Progenitor cell of endocrine pancreas (in vitro differentiated cells): ENCODE results near the gene DMTF1. TPM values are rescaled to one million over a fixed set of nuclear protein-coding genes. Genes with fewer than 3 reads are reported as not detected.

Experiments
- DNase-seq: peaks from one replicate; pipeline ENCODE4 v3.0.0; 2021; ENCODE audit warnings: low spot score; ENCODE audit not compliant: unreplicated experiment
- H3K27ac Mint-ChIP-seq: 2 replicates; pipeline ENCODE4 v1.8.0; 2021; ENCODE audit warnings: mild to moderate bottlenecking, moderate library complexity, mixed read lengths
- H3K27me3 Mint-ChIP-seq: 2 replicates; pipeline ENCODE4 v1.8.0; 2021; ENCODE audit warnings: mixed read lengths
- H3K36me3 Mint-ChIP-seq: 2 replicates; pipeline ENCODE4 v1.8.0; 2022; ENCODE audit warnings: mixed read lengths; ENCODE audit not compliant: insufficient read depth
- H3K4me1 Mint-ChIP-seq: 2 replicates; pipeline ENCODE4 v1.8.0; 2021; ENCODE audit warnings: low read depth, mixed read lengths
- H3K4me3 Mint-ChIP-seq: 2 replicates; pipeline ENCODE4 v1.8.0; 2021; ENCODE audit warnings: low read depth, mild to moderate bottlenecking, moderate library complexity, mixed read lengths
- H3K9me3 Mint-ChIP-seq: 2 replicates; pipeline ENCODE4 v1.8.0; 2021; ENCODE audit warnings: low read depth, mixed read lengths
- CTCF ChIP-seq: fragments of 200-600 bp; sonication (generic); IDR thresholded peaks from one replicate; pipeline ENCODE4 v1.5.0; 2021; ENCODE audit warnings: antibody characterized with exemption, mild to moderate bottlenecking; ENCODE audit not compliant: unreplicated experiment
- total RNA-seq: library from RNA; stranded (reverse); gene quantifications from 2 replicates; pipeline ENCODE4 v1.2.1, GENCODE V29; 2021

Gene DMTF1
- total RNA-seq, 1 donor from 2014 or later: 180 TPM

GRCh38 chr7:87171282-87171934, 19.2 kb downstream of the DMTF1 start:
- no peak overlapping the region for H3K27ac Mint-ChIP-seq
- DNase-seq: no peak
- no peaks in the 10 kb centered on the region for H3K9me3 Mint-ChIP-seq
- no peak for TF ChIP-seq CTCF
- H3K4me1 Mint-ChIP-seq: no peaks in the 10 kb centered on the region
- no peaks in the 10 kb centered on the region for H3K27me3 Mint-ChIP-seq
- H3K4me3 Mint-ChIP-seq: no peak overlapping the region
- peaks cover 38% of the 10 kb centered on the region for H3K36me3 Mint-ChIP-seq

- H3K4me3 Mint-ChIP-seq: no peak overlapping the region
- no peaks in the 10 kb centered on the region for H3K9me3 Mint-ChIP-seq
- no peaks in the 10 kb centered on the region for H3K4me1 Mint-ChIP-seq
- H3K36me3 Mint-ChIP-seq: peaks cover 36% of the 10 kb centered on the region
- H3K27ac Mint-ChIP-seq: no peak overlapping the region
- TF ChIP-seq CTCF: no peak
- DNase-seq: no peak
- no peaks in the 10 kb centered on the region for H3K27me3 Mint-ChIP-seq
Measured at GRCh38 chr7:87173471-87173870, 21.2 kb downstream of the DMTF1 start.

GRCh38 chr7:87178320-87178719, 26.1 kb downstream of the DMTF1 start:
- TF ChIP-seq CTCF: no peak
- H3K27me3 Mint-ChIP-seq: no peaks in the 10 kb centered on the region
- H3K4me1 Mint-ChIP-seq: no peaks in the 10 kb centered on the region
- no peak overlapping the region for H3K4me3 Mint-ChIP-seq
- H3K9me3 Mint-ChIP-seq: no peaks in the 10 kb centered on the region
- H3K27ac Mint-ChIP-seq: no peak overlapping the region
- H3K36me3 Mint-ChIP-seq: peaks cover 34% of the 10 kb centered on the region
- no peak for DNase-seq

GRCh38 chr7:87179180-87179579, 26.9 kb downstream of the DMTF1 start:
- peaks cover 30% of the 10 kb centered on the region for H3K36me3 Mint-ChIP-seq
- H3K9me3 Mint-ChIP-seq: no peaks in the 10 kb centered on the region
- no peaks in the 10 kb centered on the region for H3K27me3 Mint-ChIP-seq
- no peak overlapping the region for H3K4me3 Mint-ChIP-seq
- no peak for DNase-seq
- no peaks in the 10 kb centered on the region for H3K4me1 Mint-ChIP-seq
- no peak overlapping the region for H3K27ac Mint-ChIP-seq
- TF ChIP-seq CTCF: no peak

GRCh38 chr7:87187120-87187519, 34.9 kb downstream of the DMTF1 start:
- H3K36me3 Mint-ChIP-seq: peaks cover 30% of the 10 kb centered on the region
- H3K4me1 Mint-ChIP-seq: no peaks in the 10 kb centered on the region

More at GRCh38 chr7:87187120-87187519, 34.9 kb downstream of the DMTF1 start:
- Mint-ChIP-seq H3K9me3 (no peaks in the 10 kb centered on the region), H3K27ac (no peak overlapping the region), H3K27me3 (no peaks in the 10 kb centered on the region), H3K4me3 (no peak overlapping the region)
- TF ChIP-seq CTCF: no peak
- no peak for DNase-seq
